AG10803 (cell line): Measurements from ENCODE around the gene NOX5.

Experiments used
- DNase-seq: peaks from one replicate; pipeline ENCODE4 v3.0.0; 2010; ENCODE audit warnings: low read depth
- H3K4me3 ChIP-seq: 2 replicates; pipeline ENCODE4 v1.5.1; 2011; ENCODE audit warnings: mild to moderate bottlenecking, low read length, control low read depth
- TF ChIP-seq, protein P1 (sequence below): conservative IDR thresholded peaks from 2 replicates; pipeline ENCODE4 v1.5.1; 2011; ENCODE audit warnings: mild to moderate bottlenecking, low read length, control low read depth, inconsistent platforms

NOX5 gene

DNA sequence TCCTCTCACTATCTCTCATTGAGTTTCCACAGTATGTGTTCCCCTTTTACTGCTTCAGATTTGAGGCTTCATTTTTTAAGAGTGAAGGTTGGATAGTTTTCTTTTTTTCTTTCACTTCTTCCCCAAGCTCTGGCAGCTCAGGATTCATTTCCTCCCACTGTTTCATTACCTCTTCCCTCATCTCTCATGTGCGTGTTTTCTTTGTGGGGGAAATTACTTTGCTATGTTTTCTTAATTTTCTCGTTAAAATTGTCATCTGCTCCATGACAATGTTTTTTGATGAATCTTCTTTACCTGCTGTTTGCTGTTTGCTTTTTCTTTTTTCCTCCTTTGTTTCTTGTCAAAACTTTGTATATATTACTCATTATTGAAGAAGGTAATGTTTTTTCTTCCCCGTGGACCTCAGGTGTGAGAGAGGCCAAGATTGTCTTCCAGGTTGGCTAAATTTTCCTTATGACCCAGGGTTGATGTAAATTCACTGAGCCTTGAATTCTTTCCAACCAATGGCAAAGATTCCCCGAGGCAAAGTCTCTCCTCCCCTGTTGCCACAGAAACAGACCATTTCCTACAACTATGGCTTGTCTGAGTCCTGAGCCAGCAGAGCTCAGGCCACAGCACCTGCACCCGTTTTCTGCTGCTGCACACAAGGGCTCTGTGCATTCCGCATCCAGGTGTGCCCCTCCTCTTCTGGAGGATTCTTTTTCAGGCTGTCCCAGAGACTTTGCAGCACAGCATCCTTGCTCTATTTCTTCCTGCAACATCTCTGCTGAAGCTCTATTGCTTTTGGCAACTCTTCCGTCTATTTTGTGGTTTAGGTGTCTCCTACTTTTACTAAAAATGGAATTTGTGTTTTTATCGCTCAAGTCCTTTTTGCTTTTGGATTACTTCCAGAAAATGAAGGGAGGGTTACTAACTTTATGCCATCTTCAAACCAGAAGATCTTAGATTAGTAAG is 66.1 kb downstream of the NOX5 start:
- DNase-seq = no peak
- no peak overlapping the region for H3K4me3 ChIP-seq
- TF ChIP-seq, protein P1, sequence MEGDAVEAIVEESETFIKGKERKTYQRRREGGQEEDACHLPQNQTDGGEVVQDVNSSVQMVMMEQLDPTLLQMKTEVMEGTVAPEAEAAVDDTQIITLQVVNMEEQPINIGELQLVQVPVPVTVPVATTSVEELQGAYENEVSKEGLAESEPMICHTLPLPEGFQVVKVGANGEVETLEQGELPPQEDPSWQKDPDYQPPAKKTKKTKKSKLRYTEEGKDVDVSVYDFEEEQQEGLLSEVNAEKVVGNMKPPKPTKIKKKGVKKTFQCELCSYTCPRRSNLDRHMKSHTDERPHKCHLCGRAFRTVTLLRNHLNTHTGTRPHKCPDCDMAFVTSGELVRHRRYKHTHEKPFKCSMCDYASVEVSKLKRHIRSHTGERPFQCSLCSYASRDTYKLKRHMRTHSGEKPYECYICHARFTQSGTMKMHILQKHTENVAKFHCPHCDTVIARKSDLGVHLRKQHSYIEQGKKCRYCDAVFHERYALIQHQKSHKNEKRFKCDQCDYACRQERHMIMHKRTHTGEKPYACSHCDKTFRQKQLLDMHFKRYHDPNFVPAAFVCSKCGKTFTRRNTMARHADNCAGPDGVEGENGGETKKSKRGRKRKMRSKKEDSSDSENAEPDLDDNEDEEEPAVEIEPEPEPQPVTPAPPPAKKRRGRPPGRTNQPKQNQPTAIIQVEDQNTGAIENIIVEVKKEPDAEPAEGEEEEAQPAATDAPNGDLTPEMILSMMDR = no peak

DNA sequence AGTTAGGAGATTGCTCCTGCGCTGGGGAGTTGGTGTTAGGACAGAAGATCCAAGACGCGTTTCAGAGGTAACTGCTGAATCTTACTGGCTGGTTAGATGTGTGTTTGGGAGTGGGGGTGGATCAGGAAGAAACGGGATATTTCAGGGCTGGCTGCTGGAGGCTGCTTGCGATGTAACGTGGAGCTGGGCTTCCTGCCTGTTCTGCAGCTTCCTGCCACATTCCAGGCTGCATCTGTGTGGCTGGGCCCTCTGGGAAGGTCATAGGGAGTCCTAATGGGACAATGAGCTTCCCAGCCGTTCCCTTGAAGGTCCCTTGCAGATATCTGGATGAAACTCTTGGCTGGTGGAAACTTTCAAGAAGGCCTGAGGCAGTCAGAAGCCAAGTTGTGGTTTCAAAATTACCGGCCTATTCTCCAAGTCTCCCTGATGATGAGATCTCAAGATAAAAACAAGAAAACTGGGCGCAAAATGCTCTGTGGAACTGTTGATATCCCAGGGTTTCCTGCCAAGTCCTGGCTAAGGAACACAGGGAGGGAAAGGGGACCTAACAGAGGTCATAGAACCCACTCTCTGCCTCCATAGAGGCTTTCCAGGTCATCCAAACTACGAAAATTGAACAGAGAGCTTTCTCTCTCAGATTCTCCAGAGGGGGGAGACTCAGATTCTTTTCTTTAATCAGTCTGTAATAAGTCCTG is 67.0 kb downstream of the NOX5 start:
- TF ChIP-seq, protein P1 = no peak
- peak; percentile 57 for DNase-seq
- no peak overlapping the region for H3K4me3 ChIP-seq

DNA sequence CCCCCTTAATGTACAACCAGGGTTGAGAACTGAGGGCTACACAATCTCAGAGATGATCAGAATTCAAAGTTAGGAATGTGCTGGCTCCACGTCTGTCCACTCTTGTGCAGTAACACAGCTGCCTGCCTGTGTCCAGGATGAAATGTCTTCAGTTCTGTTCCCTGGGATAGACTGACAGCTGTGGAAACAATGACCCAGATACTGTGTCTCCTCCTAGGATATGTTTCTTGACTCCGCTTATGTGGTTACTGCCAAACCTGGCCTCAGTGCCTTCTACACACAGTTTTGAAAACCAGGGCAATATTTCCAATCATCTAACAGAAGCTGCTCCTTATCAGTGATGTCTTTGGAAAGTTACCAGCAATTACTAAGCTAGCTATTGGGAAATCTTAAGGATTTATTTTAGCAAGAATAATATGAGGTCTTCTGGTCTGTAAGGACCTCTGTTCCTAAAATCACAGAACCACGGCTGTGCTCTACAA is 67.6 kb downstream of the NOX5 start:
- peak; percentile 38 for DNase-seq
- no peak overlapping the region for H3K4me3 ChIP-seq
- TF ChIP-seq, protein P1 = no peak

DNA sequence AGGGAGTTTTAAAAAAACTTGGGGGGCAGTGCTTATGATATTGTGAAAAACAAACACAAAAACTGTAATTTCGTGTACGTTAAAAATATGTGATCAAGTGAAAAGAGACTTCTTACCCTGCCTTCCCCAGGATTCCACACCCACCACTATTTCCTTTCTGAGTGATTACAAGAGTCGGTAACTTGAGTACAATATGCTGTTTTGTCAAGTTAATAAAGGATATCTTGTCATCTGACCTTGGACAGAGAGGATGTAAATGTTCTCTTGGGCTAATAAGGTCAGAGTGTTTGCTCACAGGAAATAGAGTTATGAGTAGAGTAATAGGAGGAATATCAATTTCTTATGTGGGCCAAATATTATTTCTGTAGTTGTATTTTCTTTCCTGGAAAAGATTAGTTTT is 68.1 kb downstream of the NOX5 start:
- TF ChIP-seq, protein P1 = no peak
- no peak for DNase-seq
- no peak overlapping the region for H3K4me3 ChIP-seq

DNA sequence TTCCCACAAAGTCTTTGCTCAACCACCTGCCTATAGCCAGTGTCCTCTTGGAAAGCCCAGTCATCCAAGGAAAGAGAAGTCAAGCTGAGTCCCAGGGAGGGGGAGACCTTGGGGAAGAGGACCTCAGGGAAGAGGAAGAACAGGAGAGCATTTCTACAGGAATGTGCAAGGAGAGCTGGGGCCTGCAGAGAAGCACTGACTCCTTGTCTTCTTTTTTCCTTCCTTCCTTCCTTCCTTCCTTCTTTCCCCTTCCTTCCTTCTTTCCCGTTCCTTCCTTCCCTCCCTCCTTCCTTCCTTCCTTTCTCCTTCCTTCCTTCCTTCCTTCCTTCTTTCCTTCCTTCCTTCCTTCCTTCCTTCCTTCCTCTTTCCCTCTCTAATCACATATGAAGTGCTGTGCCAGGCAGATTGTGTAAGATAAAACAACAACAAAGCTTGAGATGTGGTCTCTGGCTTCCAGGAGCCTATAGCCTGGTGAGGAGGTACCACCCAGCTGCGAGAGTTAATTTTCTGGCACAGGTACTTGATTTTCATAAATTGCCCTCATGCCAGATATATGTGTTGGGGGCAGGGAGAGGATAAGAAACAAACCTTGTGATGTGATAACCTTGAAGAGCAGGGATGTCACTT is 70.0 kb downstream of the NOX5 start:
- TF ChIP-seq, protein P1 = no peak
- DNase-seq = no peak
- H3K4me3 ChIP-seq = no peak overlapping the region

DNA sequence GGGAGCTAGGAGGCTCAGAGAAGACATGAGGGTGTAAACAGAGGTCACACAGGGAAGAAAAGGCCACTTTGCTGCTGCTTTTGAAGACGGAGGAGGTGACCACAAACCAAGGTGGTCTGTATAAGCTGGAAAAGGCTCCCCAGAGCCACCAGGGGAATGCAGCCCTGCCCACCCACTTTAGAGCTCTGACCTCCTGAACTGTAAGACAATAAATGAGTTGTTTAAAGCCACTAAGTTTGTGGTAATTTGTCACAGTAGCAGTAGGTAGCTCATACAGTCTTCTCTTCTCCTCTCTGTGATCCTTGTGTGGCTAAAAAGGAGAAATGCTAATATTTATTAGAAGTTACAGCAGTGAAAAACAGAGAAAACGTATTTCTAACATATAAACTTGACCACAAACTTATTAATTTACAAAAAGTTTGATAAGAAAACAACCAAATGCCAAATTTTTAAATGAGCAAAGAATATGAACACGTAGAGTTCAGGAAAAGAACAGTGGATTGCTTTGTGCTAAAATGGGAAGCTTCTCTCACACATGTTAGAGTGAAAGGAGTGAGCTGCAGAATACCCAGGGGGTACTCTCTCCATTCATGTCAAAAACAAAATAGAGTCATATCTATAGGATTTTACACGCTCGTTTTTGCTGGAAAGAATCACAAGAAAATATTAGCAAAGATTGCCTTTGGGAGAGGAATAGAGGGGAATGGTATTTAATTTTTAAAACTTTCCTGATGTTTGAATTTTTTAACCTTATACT is 71.0 kb downstream of the NOX5 start:
- TF ChIP-seq, protein P1 = no peak
- no peak for DNase-seq
- H3K4me3 ChIP-seq = no peak overlapping the region
